K562 (cell line): Measurements from ENCODE around the gene TSPAN12. TPM values are rescaled to one million over a fixed set of nuclear protein-coding genes. Genes with fewer than 3 reads are reported as not detected.

ENCODE experiments used
- ARID2 ChIP-seq: fragments of 450-650 bp; IDR thresholded peaks from 2 replicates; pipeline ENCODE4 v1.6.1; 2017; ENCODE audit warnings: antibody characterized with exemption, mild to moderate bottlenecking
- CBX3 ChIP-seq, 2 experiments: IDR thresholded peaks; 1 replicate in 1 of 2; 2 replicates in 1 of 2; pipeline ENCODE4 v1.6.1; 2012; ENCODE audit warnings: inconsistent platforms in 2 of 2, low read length in 2 of 2, borderline replicate concordance in 1 of 2, control low read depth in 1 of 2
- CCNT2 ChIP-seq: IDR thresholded peaks from 2 replicates; pipeline ENCODE4 v1.6.1; 2011; ENCODE audit warnings: borderline replicate concordance, low read depth, mild to moderate bottlenecking, moderate library complexity, mixed read lengths, low read length; ENCODE audit not compliant: insufficient read length; ENCODE audit errors: extremely low read depth
- ELF1 ChIP-seq: fragments of 200-800 bp; sonication (Bioruptor generic); IDR thresholded peaks from 2 replicates; pipeline ENCODE4 v1.6.1; 2016; ENCODE audit warnings: missing genetic modification characterization, missing compliant biosample characterization
- HNRNPL ChIP-seq: fragments of 200-400 bp; formaldehyde crosslinking; IDR thresholded peaks from 2 replicates; pipeline ENCODE4 v1.6.1; 2017; ENCODE audit warnings: low read depth, mild to moderate bottlenecking, low read length
- IRF1 ChIP-seq: sonication (generic); formaldehyde crosslinking; IDR thresholded peaks from 2 replicates; pipeline ENCODE4 v1.8.0; 2022; ENCODE audit warnings: missing genetic modification reagents, mild to moderate bottlenecking, borderline replicate concordance
- L3MBTL2 ChIP-seq: fragments of 450-650 bp; IDR thresholded peaks from 2 replicates; pipeline ENCODE4 v1.6.1; 2016; ENCODE audit warnings: mild to moderate bottlenecking, moderate library complexity
- MAZ ChIP-seq, 2 experiments: fragments of 450-650 bp in 1 of 2; sonication (generic) in 1 of 2; formaldehyde crosslinking; IDR thresholded peaks in 1 of 2; conservative IDR thresholded peaks in 1 of 2; 2 replicates each; pipeline versions ENCODE4 v1.4.0 to v1.5.0; 2020; ENCODE audit warnings: mild to moderate bottlenecking in 1 of 2, missing genetic modification reagents in 1 of 2
- MLLT1 ChIP-seq, 2 experiments: fragments of 450-650 bp; IDR thresholded peaks; 2 replicates each; pipeline ENCODE4 v1.6.1; 2016
- MYBL2 ChIP-seq, 2 experiments: fragments of 450-650 bp in 1 of 2; sonication (generic) in 1 of 2; formaldehyde crosslinking in 1 of 2; IDR thresholded peaks; 2 replicates each; pipeline versions ENCODE4 v1.6.1 to v1.8.1; 2017 to 2022; ENCODE audit warnings: borderline replicate concordance in 1 of 2, inconsistent platforms in 1 of 2, low read depth in 1 of 2, mild to moderate bottlenecking in 1 of 2, missing genetic modification reagents in 1 of 2, moderate library complexity in 1 of 2
- RBFOX2 ChIP-seq: fragments of 200-400 bp; formaldehyde crosslinking; IDR thresholded peaks from 2 replicates; pipeline ENCODE4 v1.6.1; 2017; ENCODE audit warnings: low read depth, mild to moderate bottlenecking, low read length, moderate library complexity
- RBM34 ChIP-seq: fragments of 200-400 bp; formaldehyde crosslinking; IDR thresholded peaks from 2 replicates; pipeline ENCODE4 v1.6.1; 2018; ENCODE audit warnings: low read length, borderline replicate concordance; ENCODE audit not compliant: insufficient read depth
- RCOR1 ChIP-seq, 2 experiments: IDR thresholded peaks; 2 replicates each; pipeline ENCODE4 v1.6.1; 2012; ENCODE audit warnings: low read depth in 2 of 2, low read length in 2 of 2, borderline replicate concordance in 1 of 2, improper control_type of control experiment in 1 of 2
- RFX7 ChIP-seq: fragments of 250-450 bp; sonication (Bioruptor Pico); IDR thresholded peaks from 2 replicates; pipeline ENCODE4 v1.5.1; 2021; ENCODE audit warnings: mild to moderate bottlenecking
- SIN3B ChIP-seq: fragments of 450-650 bp; IDR thresholded peaks from 2 replicates; pipeline ENCODE4 v1.6.1; 2017; ENCODE audit warnings: low read depth, mild to moderate bottlenecking, moderate library complexity
- ZBTB7A ChIP-seq: IDR thresholded peaks from 2 replicates; pipeline ENCODE4 v1.6.1; 2011; ENCODE audit warnings: low read depth, mild to moderate bottlenecking, low read length, moderate library complexity, borderline replicate concordance; ENCODE audit not compliant: control insufficient read depth
- polyA plus RNA-seq, 8 experiments: library from polyadenylated mRNA; depleted of rRNA in 4 of 8; stranded (reverse) in 5 of 8; unstranded in 3 of 8; fragments of >200 nt; fragmentation: Nextera tagmentation in 2 of 8; fragmentation: Illumina TruSeq in 1 of 8; extraction: Ambion mirVana in 2 of 8; extraction: Trizol in 1 of 8; gene quantifications; 2 replicates each; pipeline versions ENCODE4 v1.2.1 to v1.2.3, GENCODE V29; 2011 to 2014; ENCODE audit warnings: inconsistent platforms in 1 of 8, missing spikeins in 1 of 8
- total RNA-seq, 7 experiments: library from RNA; depleted of rRNA in 6 of 7; stranded (reverse); fragments of >200 nt in 6 of 7; fragmentation: Illumina TruSeq in 2 of 7; extraction: Trizol in 2 of 7; gene quantifications; 2 replicates each; pipeline versions ENCODE4 v1.2.1 to v1.2.3, GENCODE V29; 2011 to 2021; ENCODE audit warnings: low replicate concordance in 1 of 7

The TSPAN12 gene
- total and polyA plus RNA-seq, 9 of the 15 experiments (the other 6 are each of a cell fraction or from before 2014, with no cell fraction given) = 0.13 to 1.7 (median 0.35) TPM; not detected in 1

- 0 out of 2 replicates have a peak, but pooled peaks have one; percentile 42 for TF ChIP-seq RBM34
- TF ChIP-seq ELF1 (tag) = no peak; the same call in 1 of the 2 replicates
- peak in 1 of 2 experiments; percentile 55; a peak in 1 of 4 replicates for TF ChIP-seq RCOR1 (IDR thresholded peaks at IDR 0.05; ENCODE audit: borderline replicate concordance in 1 of 2, low read depth in 2 of 2, low read length in 2 of 2)
- no peak for TF ChIP-seq RFX7 (CRISPR knock-in tag)
- peak; percentile 86 for TF ChIP-seq ZBTB7A
- peak; percentile 70 for TF ChIP-seq CCNT2
- TF ChIP-seq CBX3 (IDR thresholded peaks at IDR 0.05; ENCODE audit: borderline replicate concordance in 1 of 2, low read length in 2 of 2) = peak in 1 of 2 experiments; percentile 35; a peak in 1 of 3 replicates
- peak in 1 of 2 experiments; percentile 33; a peak in 2 of 4 replicates for TF ChIP-seq MAZ (CRISPR knock-in tag; conservative IDR thresholded peaks at IDR 0.05 in 1 of 2, IDR thresholded peaks at IDR 0.05 in 1 of 2)
- no peak for TF ChIP-seq SIN3B
- TF ChIP-seq HNRNPL = peak; percentile 65; the same call in 1 of the 2 replicates
- TF ChIP-seq MYBL2 (IDR thresholded peaks at IDR 0.05; ENCODE audit: low read depth) = no peak
- TF ChIP-seq MYBL2 (CRISPR knock-in tag; IDR thresholded peaks at IDR 0.05; ENCODE audit: borderline replicate concordance) = no peak
- TF ChIP-seq IRF1 (CRISPR knock-in tag) = 0 out of 2 replicates have a peak, but pooled peaks have one; percentile 37
- peak; percentile 86 for TF ChIP-seq L3MBTL2
- peak; percentile 57 for TF ChIP-seq RBFOX2
- TF ChIP-seq MLLT1 (IDR thresholded peaks at IDR 0.05) = no peak
- 0 out of 2 replicates have a peak, but pooled peaks have one; percentile 23 for TF ChIP-seq ARID2
- TF ChIP-seq, all 486 proteins: peak for 61
Measured at GRCh38 chr7:120857588-120858573, at the start of gene TSPAN12 (continued).
